OCI-LY1 (cell line): ENCODE measurements around the gene SLC5A12.

Experiments used
- H2AFZ ChIP-seq: fragments of 200-600 bp; sonication (generic), shearing (Covaris generic); 2 replicates; pipeline ENCODE4 v1.6.0; 2014; ENCODE audit warnings: antibody characterized with exemption, mild to moderate bottlenecking, low read length
- H3F3A ChIP-seq: fragments of 200-600 bp; sonication (generic), shearing (Covaris generic); 2 replicates; pipeline ENCODE4 v1.6.0; 2014; ENCODE audit warnings: mild to moderate bottlenecking, antibody characterized with exemption, low read length, moderate library complexity; ENCODE audit not compliant: insufficient read depth
- H3K27ac ChIP-seq: fragments of 200-600 bp; sonication (generic); 2 replicates; pipeline ENCODE4 v1.5.1; 2014; ENCODE audit warnings: low read length, mixed run types, mild to moderate bottlenecking, low read depth; ENCODE audit not compliant: poor library complexity, severe bottlenecking
- H3K27me3 ChIP-seq: fragments of 200-600 bp; sonication (generic); 2 replicates; pipeline ENCODE4 v1.6.0; 2014; ENCODE audit warnings: antibody characterized with exemption, mild to moderate bottlenecking, low read length, moderate library complexity; ENCODE audit not compliant: insufficient read depth
- H3K36me3 ChIP-seq: fragments of 200-600 bp; sonication (generic); 2 replicates; pipeline ENCODE4 v1.6.1; 2014; ENCODE audit warnings: mild to moderate bottlenecking, antibody characterized with exemption, low read length, moderate library complexity, mixed read lengths; ENCODE audit not compliant: insufficient read depth
- H3K4me1 ChIP-seq: fragments of 200-600 bp; sonication (generic); 2 replicates; pipeline ENCODE4 v1.5.1; 2014; ENCODE audit warnings: mild to moderate bottlenecking, low read length, moderate library complexity; ENCODE audit not compliant: insufficient read depth, severe bottlenecking
- H3K4me2 ChIP-seq: fragments of 200-600 bp; sonication (generic), shearing (Covaris generic); 2 replicates; pipeline ENCODE4 v1.6.1; 2014; ENCODE audit warnings: low read length
- H3K4me3 ChIP-seq: fragments of 200-600 bp; sonication (generic); 2 replicates; pipeline ENCODE4 v1.5.1; 2014; ENCODE audit warnings: low read length, low read depth, mild to moderate bottlenecking, mixed read lengths; ENCODE audit not compliant: poor library complexity, severe bottlenecking
- H3K79me2 ChIP-seq: fragments of 200-600 bp; shearing (Covaris generic); 2 replicates; pipeline ENCODE4 v1.6.1; 2016; ENCODE audit warnings: mixed run types, low read length, mixed read lengths; ENCODE audit not compliant: insufficient read depth
- H3K9ac ChIP-seq: fragments of 200-600 bp; sonication (generic), shearing (Covaris generic); 2 replicates; pipeline ENCODE4 v1.6.1; 2014; ENCODE audit warnings: mild to moderate bottlenecking, low read length, mixed read lengths
- H3K9me2 ChIP-seq: fragments of 200-600 bp; sonication (generic), shearing (Covaris generic); 2 replicates; pipeline ENCODE4 v1.6.1; 2014; ENCODE audit warnings: low read depth, mild to moderate bottlenecking, low read length, mixed read lengths
- H3K9me3 ChIP-seq: fragments of 200-600 bp; shearing (Covaris generic); 2 replicates; pipeline ENCODE4 v1.6.1; 2014; ENCODE audit warnings: low read length, mixed read lengths
- H4K20me1 ChIP-seq: fragments of 200-600 bp; sonication (generic), shearing (Covaris generic); 2 replicates; pipeline ENCODE4 v1.6.0; 2016; ENCODE audit warnings: mild to moderate bottlenecking, low read length; ENCODE audit not compliant: insufficient read depth
- CTCF ChIP-seq: fragments of 200-600 bp; sonication (generic), shearing (Covaris generic); IDR thresholded peaks from 2 replicates; pipeline ENCODE4 v1.5.1; 2017; ENCODE audit warnings: mild to moderate bottlenecking, antibody characterized with exemption, low read length, moderate library complexity, mixed read lengths
- EZH2 ChIP-seq: fragments of 200-600 bp; sonication (generic), shearing (Covaris generic); IDR thresholded peaks from 2 replicates; pipeline ENCODE4 v1.8.0; 2017; ENCODE audit warnings: borderline replicate concordance, mixed run types, mild to moderate bottlenecking, antibody characterized with exemption, low read length, moderate library complexity, mixed read lengths

The SLC5A12 gene

DNA sequence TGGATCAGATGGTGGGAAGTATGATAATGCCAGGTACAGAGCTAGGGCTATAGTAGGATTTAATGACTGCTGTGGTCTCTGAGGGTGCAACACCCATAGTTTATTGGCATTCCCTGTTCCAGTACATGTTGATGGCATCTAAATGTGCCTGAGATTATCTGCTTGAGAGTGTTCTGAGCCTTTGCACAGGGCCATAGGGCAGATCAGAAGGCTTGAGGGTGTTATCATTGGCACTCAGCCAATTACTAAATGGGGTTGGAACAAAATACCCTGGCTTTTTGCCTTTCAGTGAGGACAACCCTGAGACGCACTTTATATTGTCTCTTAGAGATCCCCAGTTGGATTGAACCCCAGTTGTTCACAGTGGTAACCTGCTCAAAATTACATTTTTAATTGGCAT, 6.7 kb downstream of the SLC5A12 start:
- no peak overlapping the region for H3K9ac ChIP-seq
- H3K9me2 ChIP-seq: no peaks in the 10 kb centered on the region
- no peak overlapping the region for H3K4me2 ChIP-seq
- no peak overlapping the region for H2AFZ ChIP-seq
- TF ChIP-seq CTCF (no peak), EZH2 (no peak)
- H4K20me1 ChIP-seq: no peaks in the 10 kb centered on the region
- no peak overlapping the region for H3K4me3 ChIP-seq
- H3K9me3 ChIP-seq: no peaks in the 10 kb centered on the region
- peaks cover 5% of the 10 kb centered on the region for H3K4me1 ChIP-seq
- H3K36me3 ChIP-seq: no peaks in the 10 kb centered on the region
- no peaks in the 10 kb centered on the region for H3F3A ChIP-seq
- H3K79me2 ChIP-seq: no peaks in the 10 kb centered on the region
- H3K27ac ChIP-seq: no peak overlapping the region
- no peaks in the 10 kb centered on the region for H3K27me3 ChIP-seq

DNA sequence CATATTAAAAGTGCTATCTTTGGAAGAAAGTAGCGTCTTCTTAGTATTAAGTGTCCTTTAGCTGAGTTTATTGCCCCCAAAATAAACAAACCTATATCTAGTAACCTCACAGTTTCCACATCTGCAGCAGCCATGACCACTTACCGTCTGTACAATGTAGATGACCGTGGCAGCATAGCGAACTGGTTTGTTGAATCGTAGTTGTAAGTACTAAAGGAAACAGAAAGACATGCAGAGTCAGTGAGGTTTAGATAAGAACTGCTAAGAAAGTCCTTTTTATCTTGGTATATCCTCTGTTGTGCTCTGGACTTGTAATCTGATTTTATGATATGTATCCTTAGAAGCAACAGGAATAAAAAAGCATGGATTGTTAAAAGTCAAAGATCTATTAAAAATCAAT, 9.4 kb downstream of the SLC5A12 start:
- Histone ChIP-seq H3K27ac (no peak overlapping the region), H3K9me2 (no peaks in the 10 kb centered on the region), H3K4me2 (no peak overlapping the region), H3K9ac (no peak overlapping the region), H3K36me3 (no peaks in the 10 kb centered on the region), H3K27me3 (no peaks in the 10 kb centered on the region), H4K20me1 (no peaks in the 10 kb centered on the region), H3K79me2 (no peaks in the 10 kb centered on the region), H3K4me3 (no peak overlapping the region), H3K4me1 (peaks cover 5% of the 10 kb centered on the region), H3F3A (no peaks in the 10 kb centered on the region), H2AFZ (no peak overlapping the region), H3K9me3 (no peaks in the 10 kb centered on the region)
- TF ChIP-seq CTCF (no peak), EZH2 (no peak)

GRCh38 chr11:26710489-26710888, 11.4 kb downstream of the SLC5A12 start:
- Histone ChIP-seq H3K9ac (no peak overlapping the region), H3F3A (no peaks in the 10 kb centered on the region), H3K36me3 (no peaks in the 10 kb centered on the region), H2AFZ (no peak overlapping the region), H3K9me2 (no peaks in the 10 kb centered on the region), H3K27ac (no peak overlapping the region), H4K20me1 (no peaks in the 10 kb centered on the region), H3K4me1 (peaks cover 2% of the 10 kb centered on the region), H3K9me3 (no peaks in the 10 kb centered on the region), H3K4me3 (no peak overlapping the region), H3K79me2 (no peaks in the 10 kb centered on the region), H3K4me2 (no peak overlapping the region), H3K27me3 (no peaks in the 10 kb centered on the region)
- TF ChIP-seq CTCF (no peak), EZH2 (no peak)
